ENCODE measurements around the gene PIK3CB. TPM values are rescaled to one million over a fixed set of nuclear protein-coding genes. Genes with fewer than 3 reads are reported as not detected.
"Not testable (repeated sequence)": the region's sequence is repeated elsewhere in the genome, so short reads cannot be mapped to it uniquely, and the experiment has no call there.

Gene PIK3CB
- polyA plus RNA-seq, 4 donors: 16.2 to 57.1 (median 19.2) TPM

DNA sequence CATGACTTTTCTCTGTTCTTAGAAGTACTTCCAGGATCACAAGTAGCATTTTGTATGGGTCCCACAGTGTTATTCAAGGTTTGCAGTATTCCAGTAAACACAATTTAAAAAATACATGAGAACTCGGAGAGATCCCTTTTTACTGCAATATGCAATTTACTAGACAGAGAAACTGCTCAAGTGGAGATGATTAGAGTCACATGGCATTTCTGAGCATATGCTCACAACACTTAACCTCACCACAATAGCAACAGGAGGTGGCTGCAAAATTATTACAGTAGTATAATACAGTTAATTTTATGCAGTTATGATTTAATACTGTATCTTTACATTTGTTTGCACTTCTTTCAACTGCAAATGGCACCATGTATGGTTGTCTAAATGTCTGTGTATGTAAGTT, 87.5 kb downstream of the PIK3CB start:
- H3K27ac ChIP-seq (ENCODE audit: low read depth in 1 of 3, low read length in 2 of 3): no peak overlapping the region
- no peak overlapping the region for H3K4me3 ChIP-seq (ENCODE audit: low read depth in 1 of 3, low read length in 3 of 3)
- WGBS, 3 donors: 76 to 94% (median 88%) methylated on average over 1 of the region's 1 CpG
- peaks cover 0 to 13% (median 2%) of the 10 kb centered on the region in 3 donors for H3K36me3 ChIP-seq (ENCODE audit: control insufficient read depth in 3 of 3, insufficient read depth in 2 of 3, low read depth in 1 of 3, low read length in 3 of 3)
- no peak for DNase-seq
- H3K9me3 ChIP-seq (ENCODE audit: control insufficient read depth in 2 of 2, insufficient read depth in 1 of 2, low read depth in 1 of 2, low read length in 1 of 2): no peaks in the 10 kb centered on the region
- no peak for FAIRE-seq
- no peaks in the 10 kb centered on the region for H3K27me3 ChIP-seq (ENCODE audit: control insufficient read depth in 3 of 3, insufficient read depth in 3 of 3, low read length in 3 of 3)
- no peaks in the 10 kb centered on the region for H3K4me1 ChIP-seq (ENCODE audit: control insufficient read depth in 3 of 3, insufficient read depth in 2 of 3, low read depth in 1 of 3, low read length in 2 of 3)

DNA sequence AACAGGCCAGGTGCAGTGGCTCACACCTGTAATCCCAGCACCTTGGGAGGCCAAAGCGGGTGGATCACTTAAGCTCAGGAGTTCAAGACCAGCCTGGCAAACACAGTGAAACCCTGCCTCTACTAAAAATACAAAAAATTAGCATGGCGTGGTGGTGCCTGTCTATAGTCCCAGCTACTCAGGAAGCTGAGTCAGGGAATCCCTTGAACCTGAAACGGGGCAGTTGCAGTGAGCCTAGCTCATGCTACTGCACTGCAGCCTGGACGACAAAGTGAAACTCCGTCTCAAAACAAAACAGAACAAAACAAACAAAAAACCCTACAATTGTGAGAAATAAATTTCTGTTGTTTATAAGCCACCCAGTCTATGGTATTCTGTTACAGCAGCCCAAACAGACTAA, 94.7 kb downstream of the PIK3CB start:
- WGBS, 3 donors: 78 to 86% (median 80%) methylated on average over 5 of the region's 5 CpGs
- Histone ChIP-seq H3K27ac (ENCODE audit: low read depth in 1 of 3, low read length in 2 of 3) (no peak overlapping the region), H3K9me3 (ENCODE audit: control insufficient read depth in 2 of 2, insufficient read depth in 1 of 2, low read depth in 1 of 2, low read length in 1 of 2) (no peaks in the 10 kb centered on the region), H3K36me3 (ENCODE audit: control insufficient read depth in 3 of 3, insufficient read depth in 2 of 3, low read depth in 1 of 3, low read length in 3 of 3) (peaks cover 0 to 23% (median 0%) of the 10 kb centered on the region in 3 donors), H3K4me3 (ENCODE audit: low read depth in 1 of 3, low read length in 3 of 3) (no peak overlapping the region), H3K4me1 (ENCODE audit: control insufficient read depth in 3 of 3, insufficient read depth in 2 of 3, low read depth in 1 of 3, low read length in 2 of 3) (peaks cover 0 to 2% (median 0%) of the 10 kb centered on the region in 3 donors), H3K27me3 (ENCODE audit: control insufficient read depth in 3 of 3, insufficient read depth in 3 of 3, low read length in 3 of 3) (no peaks in the 10 kb centered on the region)
- FAIRE-seq: no peak
- DNase-seq: no peak

DNA sequence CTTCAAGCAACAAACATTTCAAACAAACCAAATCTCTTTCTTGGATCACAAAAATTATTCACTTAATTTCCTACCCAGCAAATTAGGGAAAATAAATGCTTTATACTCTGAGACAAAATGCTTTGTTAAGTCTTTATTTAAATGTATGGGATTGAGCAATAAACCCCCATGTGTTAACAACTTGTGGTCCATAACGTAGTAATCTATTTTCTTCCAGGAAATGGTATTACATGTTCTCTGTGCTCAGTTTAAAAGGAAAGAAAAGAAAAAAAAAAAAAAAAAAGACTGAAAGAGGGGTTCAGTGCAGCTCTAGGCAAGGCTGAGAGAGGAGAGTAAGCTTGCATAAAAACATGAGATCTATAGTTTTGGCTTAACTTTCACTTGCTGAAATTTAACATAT, 102.3 kb downstream of the PIK3CB start:
- Histone ChIP-seq H3K9me3 (ENCODE audit: control insufficient read depth in 2 of 2, insufficient read depth in 1 of 2, low read depth in 1 of 2, low read length in 1 of 2) (no peaks in the 10 kb centered on the region), H3K4me1 (ENCODE audit: control insufficient read depth in 3 of 3, insufficient read depth in 2 of 3, low read depth in 1 of 3, low read length in 2 of 3) (no peaks in the 10 kb centered on the region), H3K27me3 (ENCODE audit: control insufficient read depth in 3 of 3, insufficient read depth in 3 of 3, low read length in 3 of 3) (no peaks in the 10 kb centered on the region), H3K36me3 (ENCODE audit: control insufficient read depth in 3 of 3, insufficient read depth in 2 of 3, low read depth in 1 of 3, low read length in 3 of 3) (peaks cover 0 to 19% (median 3%) of the 10 kb centered on the region in 3 donors), H3K27ac (ENCODE audit: low read depth in 1 of 3, low read length in 2 of 3) (no peak overlapping the region), H3K4me3 (ENCODE audit: low read depth in 1 of 3, low read length in 3 of 3) (no peak overlapping the region)
- FAIRE-seq: no peak
- no peak for DNase-seq
- WGBS, 3 donors: 67 to 72% (median 68%) methylated on average over 1 of the region's 1 CpG

DNA sequence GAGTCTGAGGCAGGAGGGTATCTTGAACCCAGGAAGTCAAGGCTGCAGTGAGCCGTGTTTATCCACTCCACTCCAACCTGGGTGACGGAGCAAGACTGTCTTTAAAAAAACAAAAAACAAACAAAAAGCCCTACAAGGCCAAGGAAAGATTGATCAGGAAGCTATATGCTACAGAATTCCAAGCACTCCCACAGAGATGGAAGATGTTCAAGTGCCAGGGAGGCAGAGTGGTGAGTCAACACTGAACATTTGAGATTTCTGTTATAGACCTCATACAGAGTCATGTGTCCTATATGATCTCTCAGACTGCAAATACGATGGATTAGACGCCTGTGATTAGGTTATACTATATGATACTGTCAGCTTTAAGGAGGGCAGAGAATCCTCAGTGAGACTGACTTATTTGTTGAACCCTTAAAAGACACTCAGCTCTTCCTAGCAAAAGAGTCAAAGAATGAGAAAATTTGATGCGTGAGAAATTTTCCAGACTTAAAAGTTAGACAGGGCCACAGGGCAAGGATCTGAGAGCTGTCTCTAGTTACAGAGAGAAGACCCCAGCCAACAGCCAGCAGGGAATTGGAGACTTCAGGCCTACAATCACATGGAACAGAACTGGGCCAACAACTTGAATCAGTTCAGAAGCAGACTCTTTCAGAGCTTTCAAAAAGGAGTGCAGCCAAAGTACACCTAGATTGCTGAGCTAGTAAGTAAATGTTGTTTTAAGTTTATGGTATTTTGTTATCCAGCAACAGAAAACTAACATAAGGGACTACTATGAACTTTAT, 107.6 kb downstream of the PIK3CB start:
- Histone ChIP-seq H3K36me3 (ENCODE audit: control insufficient read depth in 3 of 3, insufficient read depth in 2 of 3, low read depth in 1 of 3, low read length in 3 of 3) (peaks cover 0 to 20% (median 3%) of the 10 kb centered on the region in 3 donors), H3K27ac (ENCODE audit: low read depth in 1 of 3, low read length in 2 of 3) (no peak overlapping the region), H3K4me3 (ENCODE audit: low read depth in 1 of 3, low read length in 3 of 3) (no peak overlapping the region), H3K9me3 (ENCODE audit: control insufficient read depth in 2 of 2, insufficient read depth in 1 of 2, low read depth in 1 of 2, low read length in 1 of 2) (no peaks in the 10 kb centered on the region), H3K27me3 (ENCODE audit: control insufficient read depth in 3 of 3, insufficient read depth in 3 of 3, low read length in 3 of 3) (no peaks in the 10 kb centered on the region), H3K4me1 (ENCODE audit: control insufficient read depth in 3 of 3, insufficient read depth in 2 of 3, low read depth in 1 of 3, low read length in 2 of 3) (no peaks in the 10 kb centered on the region)
- 96% methylated on average over 5 of the region's 5 CpGs for WGBS, 3 donors
- FAIRE-seq (no peak), DNase-seq (no peak)

DNA sequence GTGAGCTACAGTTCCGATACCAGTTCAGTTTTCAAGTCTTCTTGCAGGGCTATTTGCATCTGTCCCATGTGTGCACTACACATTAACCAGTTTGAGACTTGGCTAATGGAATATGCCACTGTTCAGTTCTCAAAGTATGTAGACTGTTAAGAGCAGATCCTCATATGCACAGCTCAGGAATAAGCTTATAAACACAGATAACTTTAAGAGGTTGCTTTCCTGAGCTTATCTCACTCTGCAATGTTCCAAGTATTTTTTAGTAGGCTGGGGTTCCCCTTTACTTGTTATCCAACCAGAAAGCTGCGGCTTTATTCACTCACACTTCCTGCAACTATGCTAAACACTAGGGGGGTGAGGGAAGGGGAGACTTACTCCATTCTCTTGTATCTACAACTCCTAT, 108.7 kb downstream of the PIK3CB start:
- H3K36me3 ChIP-seq (ENCODE audit: control insufficient read depth in 3 of 3, insufficient read depth in 2 of 3, low read depth in 1 of 3, low read length in 3 of 3): peaks cover 0 to 13% (median 3%) of the 10 kb centered on the region in 3 donors
- 74 to 92% (median 79%) methylated on average over 2 of the region's 2 CpGs for WGBS, 3 donors
- not testable (repeated sequence) for DNase-seq; H3K4me3 ChIP-seq (ENCODE audit: low read depth in 1 of 3, low read length in 3 of 3); H3K27me3 ChIP-seq (ENCODE audit: control insufficient read depth in 3 of 3, insufficient read depth in 3 of 3, low read length in 3 of 3); H3K27ac ChIP-seq (ENCODE audit: low read depth in 1 of 3, low read length in 2 of 3); H3K9me3 ChIP-seq (ENCODE audit: control insufficient read depth in 2 of 2, insufficient read depth in 1 of 2, low read depth in 1 of 2, low read length in 1 of 2); FAIRE-seq; H3K4me1 ChIP-seq (ENCODE audit: control insufficient read depth in 3 of 3, insufficient read depth in 2 of 3, low read depth in 1 of 3, low read length in 2 of 3)

DNA sequence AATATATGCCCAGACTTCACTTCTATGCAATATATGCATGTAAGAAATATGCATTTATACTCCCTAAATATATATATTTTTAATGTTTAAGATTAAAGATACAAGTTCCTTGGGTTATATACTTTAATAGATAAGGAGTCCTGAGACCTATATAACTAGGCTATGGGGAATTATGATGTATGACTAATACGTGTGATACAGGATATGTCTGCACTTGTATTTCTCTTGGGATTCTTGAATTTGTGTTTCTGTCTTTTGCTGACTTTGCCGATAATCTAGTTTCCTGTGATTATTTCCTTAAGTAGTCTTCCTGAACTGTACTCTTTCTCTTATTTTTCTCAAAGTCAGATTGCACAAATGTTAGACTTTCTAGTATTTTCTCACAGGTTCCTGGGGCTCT, 109.6 kb downstream of the PIK3CB start:
- WGBS, 3 donors: 40 to 84% (median 65%) methylated on average over 2 of the region's 2 CpGs
- no peaks in the 10 kb centered on the region for H3K4me1 ChIP-seq (ENCODE audit: control insufficient read depth in 3 of 3, insufficient read depth in 2 of 3, low read depth in 1 of 3, low read length in 2 of 3)

DNA sequence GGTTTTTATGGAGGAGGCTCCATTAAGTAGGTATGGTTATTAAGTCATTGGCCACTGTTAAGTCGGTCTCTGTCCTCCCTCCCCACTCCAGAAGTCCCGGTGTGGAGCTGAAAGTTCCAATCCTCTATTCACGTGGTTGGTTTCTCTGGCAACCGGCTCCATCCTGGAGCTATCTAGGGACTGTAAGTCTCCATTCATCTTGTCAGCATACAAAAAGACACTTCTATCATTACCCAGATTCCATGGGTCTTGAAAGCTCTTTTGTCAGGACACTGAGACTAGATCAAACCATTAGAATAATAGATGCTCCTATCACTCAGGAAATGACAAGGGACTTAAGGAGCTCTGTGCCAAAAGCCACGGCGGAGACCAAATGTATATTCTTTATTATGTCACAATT, 110.3 kb downstream of the PIK3CB start:
- 87 to 96% (median 96%) methylated on average over 6 of the region's 6 CpGs for WGBS, 3 donors
- no peak overlapping the region for H3K27ac ChIP-seq (ENCODE audit: low read depth in 1 of 3, low read length in 2 of 3)
- no peak for DNase-seq
- H3K4me1 ChIP-seq (ENCODE audit: control insufficient read depth in 3 of 3, insufficient read depth in 2 of 3, low read depth in 1 of 3, low read length in 2 of 3): no peaks in the 10 kb centered on the region
- H3K4me3 ChIP-seq (ENCODE audit: low read depth in 1 of 3, low read length in 3 of 3): no peak overlapping the region
- FAIRE-seq: no peak
- no peaks in the 10 kb centered on the region for H3K27me3 ChIP-seq (ENCODE audit: control insufficient read depth in 3 of 3, insufficient read depth in 3 of 3, low read length in 3 of 3)
- no peaks in the 10 kb centered on the region for H3K9me3 ChIP-seq (ENCODE audit: control insufficient read depth in 2 of 2, insufficient read depth in 1 of 2, low read depth in 1 of 2, low read length in 1 of 2)
- peaks cover 0 to 17% (median 2%) of the 10 kb centered on the region in 3 donors for H3K36me3 ChIP-seq (ENCODE audit: control insufficient read depth in 3 of 3, insufficient read depth in 2 of 3, low read depth in 1 of 3, low read length in 3 of 3)

More for the DNA sequence above, 109.6 kb downstream of the PIK3CB start:
- DNase-seq (no peak), FAIRE-seq (no peak)
- H3K9me3 ChIP-seq (ENCODE audit: control insufficient read depth in 2 of 2, insufficient read depth in 1 of 2, low read depth in 1 of 2, low read length in 1 of 2): no peaks in the 10 kb centered on the region
- H3K27me3 ChIP-seq (ENCODE audit: control insufficient read depth in 3 of 3, insufficient read depth in 3 of 3, low read length in 3 of 3): no peaks in the 10 kb centered on the region
- no peak overlapping the region for H3K4me3 ChIP-seq (ENCODE audit: low read depth in 1 of 3, low read length in 3 of 3)
- H3K36me3 ChIP-seq (ENCODE audit: control insufficient read depth in 3 of 3, insufficient read depth in 2 of 3, low read depth in 1 of 3, low read length in 3 of 3): peaks cover 0 to 17% (median 3%) of the 10 kb centered on the region in 3 donors
- H3K27ac ChIP-seq (ENCODE audit: low read depth in 1 of 3, low read length in 2 of 3): no peak overlapping the region

DNA sequence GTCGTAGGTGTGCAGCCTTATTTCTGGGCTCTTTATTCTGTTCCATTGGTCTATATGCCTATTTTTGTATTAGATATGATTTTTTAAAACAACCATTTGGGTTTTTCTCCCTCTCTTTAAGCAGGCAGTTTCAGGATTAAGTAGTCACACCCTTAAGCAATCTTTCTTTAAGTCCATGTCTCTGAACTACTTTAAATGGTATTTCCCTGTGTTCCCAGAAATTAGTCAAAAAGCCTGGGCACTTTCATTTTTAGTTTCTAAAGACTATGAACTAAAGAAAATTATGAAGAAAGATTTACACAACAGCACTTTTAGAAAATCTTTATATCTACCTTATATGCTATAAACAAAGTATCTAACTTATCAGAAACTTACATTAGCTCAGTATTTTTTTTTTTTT, 115.9 kb downstream of the PIK3CB start:
- Histone ChIP-seq H3K27me3 (ENCODE audit: control insufficient read depth in 3 of 3, insufficient read depth in 3 of 3, low read length in 3 of 3) (no peaks in the 10 kb centered on the region), H3K27ac (ENCODE audit: low read depth in 1 of 3, low read length in 2 of 3) (no peak overlapping the region), H3K9me3 (ENCODE audit: control insufficient read depth in 2 of 2, insufficient read depth in 1 of 2, low read depth in 1 of 2, low read length in 1 of 2) (no peaks in the 10 kb centered on the region), H3K36me3 (ENCODE audit: control insufficient read depth in 3 of 3, insufficient read depth in 2 of 3, low read depth in 1 of 3, low read length in 3 of 3) (peaks cover 0 to 11% (median 0%) of the 10 kb centered on the region in 3 donors), H3K4me3 (ENCODE audit: low read depth in 1 of 3, low read length in 3 of 3) (no peak overlapping the region), H3K4me1 (ENCODE audit: control insufficient read depth in 3 of 3, insufficient read depth in 2 of 3, low read depth in 1 of 3, low read length in 2 of 3) (no peaks in the 10 kb centered on the region)
- 90 to 91% (median 90%) methylated on average over 1 of the region's 1 CpG for WGBS, 3 donors
- no peak for DNase-seq
- no peak for FAIRE-seq

DNA sequence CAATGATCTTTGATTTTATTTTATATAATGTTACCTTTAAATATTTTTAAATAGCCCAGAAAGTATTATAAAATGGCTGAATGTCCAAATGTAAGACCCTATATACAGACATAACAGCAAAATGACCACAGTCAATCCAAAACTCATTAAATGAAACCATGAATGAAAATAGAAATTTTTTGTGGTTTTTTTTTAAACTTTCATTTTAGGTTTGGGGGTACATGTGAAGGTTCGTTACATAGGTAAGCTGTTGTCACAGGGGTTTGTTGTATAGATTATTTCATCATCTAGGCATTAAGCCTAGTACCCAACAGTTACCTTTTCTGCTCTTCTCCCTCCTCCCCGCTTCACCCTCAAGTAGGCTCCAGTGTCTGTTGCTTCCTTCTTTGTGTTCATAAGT, 117.4 kb downstream of the PIK3CB start:
- H3K4me1 ChIP-seq (ENCODE audit: control insufficient read depth in 3 of 3, insufficient read depth in 2 of 3, low read depth in 1 of 3, low read length in 2 of 3): no peaks in the 10 kb centered on the region
- H3K4me3 ChIP-seq (ENCODE audit: low read depth in 1 of 3, low read length in 3 of 3): no peak overlapping the region
- 85 to 90% (median 86%) methylated on average over 2 of the region's 2 CpGs for WGBS, 3 donors
- no peaks in the 10 kb centered on the region for H3K9me3 ChIP-seq (ENCODE audit: control insufficient read depth in 2 of 2, insufficient read depth in 1 of 2, low read depth in 1 of 2, low read length in 1 of 2)
- no peak for DNase-seq
- no peak overlapping the region for H3K27ac ChIP-seq (ENCODE audit: low read depth in 1 of 3, low read length in 2 of 3)
- no peak for FAIRE-seq
- peaks cover 2 to 15% (median 3%) of the 10 kb centered on the region in 3 donors for H3K36me3 ChIP-seq (ENCODE audit: control insufficient read depth in 3 of 3, insufficient read depth in 2 of 3, low read depth in 1 of 3, low read length in 3 of 3)
- H3K27me3 ChIP-seq (ENCODE audit: control insufficient read depth in 3 of 3, insufficient read depth in 3 of 3, low read length in 3 of 3): no peaks in the 10 kb centered on the region
